ENCODE results near the gene PIK3C2G.

The PIK3C2G gene

DNA sequence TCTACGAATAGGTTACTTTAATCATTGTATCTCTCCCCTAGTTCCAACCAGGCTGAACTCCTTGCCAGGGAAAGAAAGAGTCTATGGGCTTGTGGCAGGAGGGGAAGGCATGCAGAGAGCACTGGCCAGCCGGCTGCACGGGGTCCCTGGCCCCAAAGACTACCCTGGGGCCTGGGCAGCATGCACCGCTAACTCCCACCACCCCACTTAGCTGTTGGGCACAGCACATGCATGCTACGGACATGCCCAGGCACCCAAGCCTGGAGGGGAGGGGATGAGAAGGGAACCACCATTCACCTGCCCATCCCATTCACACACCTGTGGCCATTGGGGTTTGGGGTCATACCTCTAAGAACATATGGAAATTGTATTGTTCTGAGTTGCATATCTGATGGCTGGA is 94.1 kb downstream of the PIK3C2G start:
- no peak for DNase-seq

GRCh38 chr12:18358077-18358476 is 96.8 kb downstream of the PIK3C2G start:
- no peak for DNase-seq

DNA sequence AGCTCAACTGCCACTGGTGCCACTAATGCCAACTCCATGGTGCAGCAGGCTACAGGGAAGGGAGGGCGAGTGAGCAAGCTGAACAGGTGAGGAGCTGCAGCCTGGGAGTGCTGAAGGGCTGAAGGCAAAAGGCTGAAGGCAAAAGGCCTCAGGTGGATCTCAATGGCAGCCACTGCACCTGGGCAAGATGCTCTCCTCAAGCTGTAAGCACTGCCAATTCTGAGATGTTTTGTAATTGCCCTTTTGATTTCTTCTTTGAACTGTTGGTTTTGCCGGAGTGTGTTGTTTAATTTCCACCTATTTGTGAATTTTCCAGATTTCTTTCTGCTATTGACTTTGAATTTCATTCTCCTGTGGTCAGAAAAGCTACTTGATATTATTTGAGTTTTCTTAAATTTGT is 97.6 kb downstream of the PIK3C2G start:
- no peak for DNase-seq

GRCh38 chr12:18361433-18361832 is 100.1 kb downstream of the PIK3C2G start:
- DNase-seq: no peak

DNA sequence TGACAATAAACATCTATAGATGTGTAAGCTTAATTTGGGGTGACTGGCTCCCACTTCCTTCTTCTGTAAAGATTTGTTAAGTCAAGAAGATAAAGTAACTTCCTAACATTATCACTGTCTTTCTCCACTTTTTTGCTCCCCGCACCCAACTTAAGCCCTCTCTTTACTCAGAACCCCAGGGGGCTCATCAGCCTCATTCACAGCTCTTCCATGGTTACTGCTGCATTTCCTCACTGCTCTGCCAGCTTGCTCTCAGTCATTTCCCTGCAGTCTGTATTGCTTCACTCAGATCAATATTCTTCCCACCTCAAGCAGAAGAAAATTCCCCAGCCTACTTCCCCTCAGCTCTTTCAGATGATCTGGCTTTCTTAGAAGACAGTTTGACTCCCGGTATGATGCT is 102.0 kb downstream of the PIK3C2G start:
- no peak for DNase-seq

- no peak for DNase-seq
Observed at GRCh38 chr12:18368594-18368993, 107.3 kb downstream of the PIK3C2G start.

GRCh38 chr12:18373181-18373580 is 111.9 kb downstream of the PIK3C2G start:
- DNase-seq: no peak

- no peak for DNase-seq
Observed at GRCh38 chr12:18375131-18375530, 113.8 kb downstream of the PIK3C2G start.

GRCh38 chr12:18375583-18375982 is 114.3 kb downstream of the PIK3C2G start:
- no peak for DNase-seq

DNA sequence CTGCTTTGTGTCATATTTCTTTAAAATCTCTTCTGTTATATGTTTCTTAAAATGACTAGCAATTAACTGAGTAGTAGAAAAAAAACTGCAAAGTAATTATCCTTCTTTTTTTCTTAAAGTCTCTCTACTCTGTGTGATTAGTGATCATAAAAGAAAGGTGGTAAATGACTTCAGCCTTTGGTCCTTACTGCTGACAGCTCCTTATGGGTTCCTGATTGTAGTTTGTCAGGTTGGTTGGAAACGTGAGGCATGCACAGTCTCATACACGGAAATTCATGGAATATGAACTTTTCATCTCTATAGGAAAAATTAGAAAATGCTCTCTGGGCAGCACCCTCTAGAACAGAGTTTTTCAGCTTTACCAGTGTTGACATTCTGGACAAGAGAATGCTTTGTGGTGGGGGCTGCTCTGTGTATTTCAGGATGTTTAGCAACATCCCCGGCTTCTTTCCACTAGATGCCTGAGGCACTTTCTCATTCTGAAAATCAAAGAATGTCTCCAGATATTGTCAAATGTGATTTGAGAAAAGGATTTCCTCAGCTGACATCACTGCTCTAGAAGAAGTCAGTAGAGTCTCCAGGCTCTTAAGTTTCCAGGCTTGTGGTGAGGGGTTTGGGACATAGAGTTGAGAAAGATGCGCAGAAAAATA is 121.0 kb downstream of the PIK3C2G start:
- no peak for DNase-seq

- no peak for DNase-seq
Observed at GRCh38 chr12:18383203-18383602, 121.9 kb downstream of the PIK3C2G start.

- no peak for DNase-seq
Observed at GRCh38 chr12:18387706-18388105, 126.4 kb downstream of the PIK3C2G start.

DNA sequence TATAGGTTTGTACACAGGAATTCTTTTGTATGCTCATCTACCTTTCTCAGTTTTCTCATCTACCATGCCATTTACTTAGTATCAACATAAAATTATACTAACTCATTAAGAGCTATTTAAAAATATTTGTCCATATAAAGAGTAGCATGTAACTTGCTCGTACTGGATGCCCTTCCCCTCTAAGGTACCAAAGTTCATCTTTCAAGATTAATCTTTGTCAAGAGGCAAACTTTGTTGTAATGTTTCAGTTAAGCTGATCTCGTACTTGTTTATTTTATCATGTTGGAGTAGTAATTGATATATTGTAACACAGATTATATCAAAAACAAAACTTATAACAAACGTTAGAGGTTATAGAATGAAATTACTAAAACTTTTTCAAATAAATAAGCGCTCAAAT is 128.5 kb downstream of the PIK3C2G start:
- no peak for DNase-seq

GRCh38 chr12:18391151-18391550 is 129.8 kb downstream of the PIK3C2G start:
- DNase-seq: no peak

- DNase-seq: no peak
Observed at GRCh38 chr12:18394742-18395141, 133.4 kb downstream of the PIK3C2G start.

- no peak for DNase-seq
Observed at GRCh38 chr12:18400186-18400585, 138.9 kb downstream of the PIK3C2G start.

- DNase-seq: no peak
Observed at GRCh38 chr12:18402872-18403611, 141.7 kb downstream of the PIK3C2G start.

- DNase-seq: no peak
Observed at GRCh38 chr12:18411453-18411852, 150.1 kb downstream of the PIK3C2G start.

DNA sequence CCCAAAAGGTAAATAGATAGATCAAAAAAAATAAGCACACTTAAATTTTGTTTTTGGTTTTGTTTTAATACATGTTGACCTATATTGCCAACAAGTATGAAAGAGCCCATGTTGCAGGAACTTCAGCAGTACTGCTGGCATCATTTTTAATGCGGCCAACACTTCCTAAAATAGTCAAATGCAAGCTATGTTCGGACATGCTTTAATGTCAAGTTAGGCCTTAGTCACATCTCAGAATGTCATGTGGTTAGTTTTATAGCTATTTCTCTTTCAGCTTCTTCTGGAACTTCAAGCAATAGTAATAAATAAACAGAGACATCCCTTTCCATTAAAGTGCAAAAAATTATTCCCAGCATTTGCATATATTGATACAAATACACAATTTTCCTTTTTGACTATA is 153.4 kb downstream of the PIK3C2G start:
- DNase-seq: no peak

GRCh38 chr12:18415227-18415626 is 153.9 kb downstream of the PIK3C2G start:
- DNase-seq: no peak

DNA sequence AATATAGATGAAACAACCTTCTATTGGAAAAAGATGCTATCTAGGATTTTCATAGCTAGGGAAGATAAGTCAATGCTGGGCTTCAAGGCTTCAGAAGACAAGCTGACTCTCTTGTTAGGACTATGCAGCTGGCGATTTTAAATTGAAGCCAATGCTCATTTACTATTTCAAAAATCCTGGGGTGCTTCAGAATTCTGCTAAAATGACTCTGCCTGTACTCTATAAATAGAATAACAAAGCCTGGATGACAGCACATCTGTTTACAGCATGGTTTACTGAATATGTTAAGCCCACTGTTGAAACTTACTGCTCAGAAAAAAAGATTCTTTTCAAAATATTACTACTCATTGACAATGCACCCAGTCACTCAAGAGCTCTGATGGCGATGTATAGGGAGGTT is 155.1 kb downstream of the PIK3C2G start:
- no peak for DNase-seq

DNA sequence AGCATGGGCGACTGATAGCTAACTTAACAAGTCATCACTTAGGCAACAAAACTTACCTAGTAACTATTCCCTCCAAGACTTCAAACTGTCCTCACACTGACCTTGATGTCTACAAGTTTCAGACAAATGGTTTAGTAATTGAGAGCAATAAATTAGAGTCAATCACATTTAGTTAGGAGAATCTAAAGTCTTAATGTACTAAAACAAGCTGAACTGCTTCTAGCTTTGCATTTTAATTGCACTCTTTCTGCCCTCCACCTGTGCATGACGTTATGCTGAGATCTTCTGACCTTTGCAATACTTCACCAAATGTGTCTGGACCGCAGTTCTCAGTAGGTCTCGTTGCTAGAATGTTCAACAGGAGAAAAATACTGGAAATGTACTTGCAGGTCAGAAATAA is 158.0 kb downstream of the PIK3C2G start:
- DNase-seq: no peak

- DNase-seq: no peak
Observed at GRCh38 chr12:18421867-18422266, 160.5 kb downstream of the PIK3C2G start.

- DNase-seq: no peak
Observed at GRCh38 chr12:18422871-18423270, 161.6 kb downstream of the PIK3C2G start.

- DNase-seq: no peak
Observed at GRCh38 chr12:18424857-18425256, 163.5 kb downstream of the PIK3C2G start.
